K562 (cell line): ENCODE data around the gene CNR2.

Source experiments
- CHD4 ChIP-seq: fragments of 200-600 bp; sonication (generic); IDR thresholded peaks from 3 replicates; pipeline ENCODE4 v1.6.1; 2012; ENCODE audit warnings: low read depth, mild to moderate bottlenecking, mixed read lengths, low read length, inconsistent platforms; ENCODE audit not compliant: insufficient read depth, insufficient replicate concordance, poor library complexity, severe bottlenecking
- CTBP1 ChIP-seq: fragments of 450-650 bp; IDR thresholded peaks from 2 replicates; pipeline ENCODE4 v1.6.1; 2016; ENCODE audit warnings: borderline replicate concordance
- CXXC5 ChIP-seq: fragments of 250-450 bp; sonication (Bioruptor Pico); IDR thresholded peaks from 2 replicates; pipeline ENCODE4 v1.8.0; 2022; ENCODE audit warnings: inconsistent platforms, mild to moderate bottlenecking, moderate library complexity
- ELF4 ChIP-seq: fragments of 450-650 bp; formaldehyde crosslinking; IDR thresholded peaks from 2 replicates; pipeline ENCODE4 v1.4.0; 2022; ENCODE audit warnings: missing genetic modification characterization
- JUNB ChIP-seq: fragments of 450-650 bp; formaldehyde crosslinking; conservative IDR thresholded peaks from 2 replicates; pipeline ENCODE4 v1.4.0; 2020; ENCODE audit warnings: mild to moderate bottlenecking
- MEF2A ChIP-seq: IDR thresholded peaks from 2 replicates; pipeline ENCODE4 v1.6.1; 2011; ENCODE audit warnings: low read depth, mild to moderate bottlenecking, low read length, moderate library complexity; ENCODE audit not compliant: control insufficient read depth
- MTA3 ChIP-seq: fragments of 450-650 bp; formaldehyde crosslinking; IDR thresholded peaks from 2 replicates; pipeline ENCODE4 v1.6.1; 2017; ENCODE audit warnings: mild to moderate bottlenecking, borderline replicate concordance
- NR2C2 ChIP-seq, 2 experiments: fragments of 200-800 bp in 1 of 2; sonication (Bioruptor generic) in 1 of 2; sonication (generic) in 1 of 2; formaldehyde crosslinking in 1 of 2; IDR thresholded peaks; 2 replicates each; pipeline versions ENCODE4 v1.6.1 to v1.8.0; 2016 to 2022; ENCODE audit warnings: mild to moderate bottlenecking in 1 of 2, missing compliant biosample characterization in 1 of 2, missing genetic modification characterization in 1 of 2, missing genetic modification reagents in 1 of 2
- POLR2B ChIP-seq: fragments of 450-650 bp; IDR thresholded peaks from 2 replicates; pipeline ENCODE4 v1.6.1; 2018; ENCODE audit warnings: low read depth; ENCODE audit not compliant: partially characterized antibody
- TCFL5 ChIP-seq: fragments of 250-450 bp; sonication (Bioruptor Pico); conservative IDR thresholded peaks from 2 replicates; pipeline ENCODE4 v1.6.1; 2021; ENCODE audit warnings: mild to moderate bottlenecking, moderate library complexity, matching md5 sums
- ZNF79 ChIP-seq: fragments of 250-450 bp; sonication (Bioruptor Pico); IDR thresholded peaks from 2 replicates; pipeline ENCODE4 v1.4.0; 2020; ENCODE audit warnings: low read depth, mild to moderate bottlenecking, moderate library complexity
- TF ChIP-seq, protein P1 (sequence below), 3 experiments: IDR thresholded peaks in 2 of 3; conservative IDR thresholded peaks in 1 of 3; 2 replicates each; pipeline ENCODE4 v1.5.1; 2011 to 2012; ENCODE audit warnings: low read length in 3 of 3, mild to moderate bottlenecking in 3 of 3, control low read depth in 2 of 3, improper control_type of control experiment in 1 of 3, inconsistent platforms in 1 of 3, low read depth in 1 of 3, mixed read lengths in 1 of 3, moderate library complexity in 1 of 3; ENCODE audit not compliant: insufficient read depth in 2 of 3
- TF ChIP-seq, protein P2 (sequence below): IDR thresholded peaks from 2 replicates; pipeline ENCODE4 v1.6.1; 2016; ENCODE audit warnings: missing genetic modification characterization, missing compliant biosample characterization

DNA sequence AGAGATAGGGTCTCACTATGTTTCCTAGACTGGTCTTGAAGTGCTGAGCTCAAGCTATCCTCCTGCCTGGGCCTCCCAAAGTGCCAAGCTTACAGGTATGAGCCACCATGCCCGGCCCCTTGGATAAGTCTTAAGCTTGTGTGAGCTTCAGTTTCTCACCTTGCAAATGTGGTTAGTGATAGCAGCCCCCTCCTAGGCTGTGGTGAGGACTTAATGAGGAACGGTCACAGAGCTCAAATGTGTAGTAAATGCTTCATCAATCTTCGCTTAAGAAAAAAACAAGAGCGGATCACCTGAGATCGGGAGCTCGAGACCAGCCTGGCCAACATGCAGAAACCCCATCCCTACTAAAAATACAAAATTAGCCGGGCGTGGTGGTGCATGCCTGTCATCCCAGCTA is 3.0 kb downstream of the CNR2 start:
- TF ChIP-seq NR2C2 (CRISPR knock-in tag; IDR thresholded peaks at IDR 0.05) (no peak), NR2C2 (tag; IDR thresholded peaks at IDR 0.05) (no peak), JUNB (CRISPR knock-in tag) (no peak), CTBP1 (no peak), TCFL5 (CRISPR knock-in tag) (no peak), POLR2B (no peak), CXXC5 (CRISPR knock-in tag) (no peak), MTA3 (no peak), ELF4 (CRISPR knock-in tag) (no peak), CHD4 (no peak), MEF2A (no peak), ZNF79 (CRISPR knock-in tag) (no peak)
- TF ChIP-seq, protein P1, sequence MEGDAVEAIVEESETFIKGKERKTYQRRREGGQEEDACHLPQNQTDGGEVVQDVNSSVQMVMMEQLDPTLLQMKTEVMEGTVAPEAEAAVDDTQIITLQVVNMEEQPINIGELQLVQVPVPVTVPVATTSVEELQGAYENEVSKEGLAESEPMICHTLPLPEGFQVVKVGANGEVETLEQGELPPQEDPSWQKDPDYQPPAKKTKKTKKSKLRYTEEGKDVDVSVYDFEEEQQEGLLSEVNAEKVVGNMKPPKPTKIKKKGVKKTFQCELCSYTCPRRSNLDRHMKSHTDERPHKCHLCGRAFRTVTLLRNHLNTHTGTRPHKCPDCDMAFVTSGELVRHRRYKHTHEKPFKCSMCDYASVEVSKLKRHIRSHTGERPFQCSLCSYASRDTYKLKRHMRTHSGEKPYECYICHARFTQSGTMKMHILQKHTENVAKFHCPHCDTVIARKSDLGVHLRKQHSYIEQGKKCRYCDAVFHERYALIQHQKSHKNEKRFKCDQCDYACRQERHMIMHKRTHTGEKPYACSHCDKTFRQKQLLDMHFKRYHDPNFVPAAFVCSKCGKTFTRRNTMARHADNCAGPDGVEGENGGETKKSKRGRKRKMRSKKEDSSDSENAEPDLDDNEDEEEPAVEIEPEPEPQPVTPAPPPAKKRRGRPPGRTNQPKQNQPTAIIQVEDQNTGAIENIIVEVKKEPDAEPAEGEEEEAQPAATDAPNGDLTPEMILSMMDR (IDR thresholded peaks at IDR 0.05 in 2 of 3, conservative IDR thresholded peaks at IDR 0.05 in 1 of 3; ENCODE audit: insufficient read depth in 2 of 3, low read depth in 1 of 3, low read length in 3 of 3): no peak
- TF ChIP-seq, protein P2, sequence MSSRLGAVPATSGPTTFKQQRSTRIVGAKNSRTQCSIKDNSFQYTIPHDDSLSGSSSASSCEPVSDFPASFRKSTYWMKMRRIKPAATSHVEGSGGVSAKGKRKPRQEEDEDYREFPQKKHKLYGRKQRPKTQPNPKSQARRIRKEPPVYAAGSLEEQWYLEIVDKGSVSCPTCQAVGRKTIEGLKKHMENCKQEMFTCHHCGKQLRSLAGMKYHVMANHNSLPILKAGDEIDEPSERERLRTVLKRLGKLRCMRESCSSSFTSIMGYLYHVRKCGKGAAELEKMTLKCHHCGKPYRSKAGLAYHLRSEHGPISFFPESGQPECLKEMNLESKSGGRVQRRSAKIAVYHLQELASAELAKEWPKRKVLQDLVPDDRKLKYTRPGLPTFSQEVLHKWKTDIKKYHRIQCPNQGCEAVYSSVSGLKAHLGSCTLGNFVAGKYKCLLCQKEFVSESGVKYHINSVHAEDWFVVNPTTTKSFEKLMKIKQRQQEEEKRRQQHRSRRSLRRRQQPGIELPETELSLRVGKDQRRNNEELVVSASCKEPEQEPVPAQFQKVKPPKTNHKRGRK (tag): no peak
